Islet of Langerhans (tissue), 1 donor: ENCODE data around the gene SPTBN5.

Source experiments
- FAIRE-seq: peaks from one replicate; lab custom pipeline; 2011; peaks lifted over from hg19 to GRCh38; lab: Jason Lieb, UNC

SPTBN5 gene

DNA sequence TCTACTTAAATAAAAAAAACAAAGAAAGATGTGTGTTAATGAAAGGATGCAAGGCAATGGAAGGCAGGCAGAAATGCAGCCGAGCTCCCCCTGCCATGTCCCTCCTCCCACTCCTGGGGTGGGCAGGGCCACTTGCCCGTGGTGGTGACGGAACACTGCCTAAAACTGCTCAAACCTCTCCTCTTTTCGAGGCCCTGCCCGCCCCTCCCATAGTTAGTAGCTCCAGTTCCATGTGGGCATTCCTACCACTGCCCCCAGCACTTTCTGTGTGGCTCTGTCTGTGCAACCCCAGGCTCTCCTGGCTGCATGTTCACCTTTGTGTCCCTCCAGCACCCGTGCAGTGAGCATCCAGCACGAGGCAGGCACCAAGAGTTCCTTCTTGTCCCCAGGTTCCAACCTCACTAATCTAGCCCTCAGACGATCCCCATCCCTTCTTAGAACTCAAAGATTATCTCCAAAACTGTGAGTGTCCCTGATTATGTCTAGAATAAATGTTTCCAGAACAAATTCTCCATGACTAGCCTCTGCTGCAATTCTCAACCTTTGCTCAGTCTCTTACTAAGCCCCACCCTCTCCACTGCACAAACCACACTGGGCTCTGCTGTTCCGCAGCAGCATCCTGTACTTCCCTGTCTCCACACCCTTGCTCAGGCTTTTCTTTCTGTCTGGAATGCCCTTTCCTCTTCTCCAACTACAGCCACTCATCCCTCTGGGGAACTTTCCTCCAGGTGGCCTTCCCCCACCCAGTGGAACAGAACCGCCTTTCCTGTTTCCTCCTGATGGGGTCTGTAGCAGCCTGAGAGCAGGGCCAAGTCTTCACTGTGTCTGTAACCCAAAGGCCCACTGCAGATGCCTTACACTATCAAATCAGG lies 32.6 kb upstream of the SPTBN5 start:
- no peak for FAIRE-seq

DNA sequence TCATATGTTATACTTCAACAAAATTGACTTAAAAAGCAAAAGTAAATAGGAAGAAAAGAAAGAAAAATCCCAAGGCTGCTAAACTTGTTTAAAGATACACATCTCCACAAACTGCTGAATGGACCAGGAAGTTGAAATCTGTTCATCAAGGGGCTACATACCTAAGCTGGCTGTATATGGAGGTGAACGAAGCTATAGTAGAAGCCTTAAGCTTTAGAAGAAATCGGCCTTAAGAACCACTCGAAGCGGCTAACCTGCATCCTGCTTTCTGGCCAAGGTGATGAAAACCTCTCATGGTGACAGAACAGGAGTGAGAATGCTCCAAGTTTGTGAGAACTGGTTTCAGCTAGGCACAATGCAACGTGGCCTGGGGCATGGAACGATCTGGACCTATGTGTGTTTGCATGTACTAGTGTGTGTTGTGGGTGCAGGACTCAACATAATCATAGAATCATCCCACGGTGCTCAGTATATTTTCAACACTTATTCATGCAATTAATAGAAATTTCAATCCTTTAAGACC lies 31.3 kb upstream of the SPTBN5 start:
- FAIRE-seq, result no peak

DNA sequence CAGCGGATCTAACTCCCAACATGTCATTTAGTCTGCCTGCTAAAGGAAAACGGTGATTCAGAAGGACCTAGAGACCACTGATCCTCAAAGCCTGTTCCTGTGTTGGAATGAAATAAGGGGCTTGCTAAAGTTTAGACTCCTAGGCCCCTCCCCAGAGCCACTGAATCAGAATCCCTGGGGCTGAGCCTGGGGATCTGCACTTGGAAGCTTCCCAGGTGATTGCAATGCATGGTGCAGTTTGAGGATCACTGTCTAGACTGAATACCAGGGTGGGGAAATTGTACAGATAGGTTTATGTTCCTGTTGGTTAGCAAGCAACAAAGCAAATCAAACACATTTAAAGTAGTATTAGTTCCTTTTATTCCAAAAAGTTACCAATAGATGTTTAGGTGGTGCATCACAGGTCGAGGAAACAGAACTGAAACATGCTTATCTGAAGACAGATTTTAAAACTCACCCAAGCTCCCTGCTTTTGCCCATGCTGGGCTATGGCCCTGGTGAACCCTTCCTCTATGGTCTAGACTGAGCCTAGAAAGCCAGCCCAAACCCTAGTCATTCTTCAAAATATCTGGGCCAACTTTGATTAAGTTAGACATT lies 29.6 kb upstream of the SPTBN5 start:
- no peak for FAIRE-seq

DNA sequence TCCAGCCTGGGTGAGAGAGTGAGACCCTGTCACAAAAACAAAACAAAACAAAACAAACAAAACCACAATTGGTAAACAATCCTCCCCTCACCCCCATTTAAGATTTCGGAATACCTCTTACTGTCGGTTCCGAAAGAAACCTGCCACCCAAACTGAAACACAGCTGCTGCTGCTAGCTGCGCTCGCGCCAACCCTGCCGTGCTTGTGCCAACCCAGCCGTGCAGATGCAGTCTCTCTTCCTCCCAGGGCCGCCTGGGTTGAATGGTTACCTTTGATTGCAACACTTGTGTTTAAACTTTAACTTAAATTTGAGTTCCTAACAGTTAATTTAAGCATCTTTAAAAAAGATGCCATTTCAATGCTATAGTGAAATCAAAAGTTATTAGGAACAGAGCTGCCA lies 28.5 kb upstream of the SPTBN5 start:
- FAIRE-seq, result no peak

DNA sequence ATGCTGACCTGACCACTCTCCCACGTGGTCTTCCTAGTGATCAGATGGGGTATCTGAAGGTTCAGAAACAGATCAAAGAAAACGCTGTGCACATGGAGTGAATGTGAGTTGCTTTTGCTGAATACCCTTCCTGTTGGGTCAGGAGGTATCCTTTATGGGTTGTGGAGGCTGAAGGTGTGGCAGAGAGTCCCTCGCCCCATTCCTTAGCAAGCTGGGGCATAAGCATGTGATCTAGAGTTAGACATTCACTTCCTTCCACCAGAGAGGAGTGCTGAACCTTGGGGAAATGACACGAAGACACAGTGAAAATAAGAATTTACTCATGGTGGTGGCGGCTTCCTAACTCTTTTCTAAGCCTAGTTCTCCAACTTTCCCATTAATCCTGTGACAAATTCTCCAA lies 27.8 kb upstream of the SPTBN5 start:
- FAIRE-seq, result no peak

DNA sequence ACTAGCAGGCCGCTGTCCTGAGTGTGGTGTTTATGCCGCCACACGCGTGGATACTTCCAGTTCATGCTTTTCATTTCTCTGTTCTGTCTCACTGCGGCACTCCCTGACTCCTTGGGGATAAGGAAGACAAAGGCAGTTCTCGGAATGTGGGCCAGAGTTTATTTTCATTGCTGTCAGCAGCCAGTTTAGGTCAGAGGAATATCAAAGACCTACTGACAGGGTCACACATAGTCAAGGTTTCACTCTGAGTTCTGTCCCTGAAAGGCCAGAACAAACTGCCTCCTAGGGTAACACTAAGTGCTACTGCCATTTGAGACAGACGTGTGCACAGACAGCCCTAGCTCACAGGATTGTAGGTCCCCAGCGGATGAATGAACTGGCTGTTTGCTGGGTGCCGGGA lies 27.3 kb upstream of the SPTBN5 start:
- no peak for FAIRE-seq

DNA sequence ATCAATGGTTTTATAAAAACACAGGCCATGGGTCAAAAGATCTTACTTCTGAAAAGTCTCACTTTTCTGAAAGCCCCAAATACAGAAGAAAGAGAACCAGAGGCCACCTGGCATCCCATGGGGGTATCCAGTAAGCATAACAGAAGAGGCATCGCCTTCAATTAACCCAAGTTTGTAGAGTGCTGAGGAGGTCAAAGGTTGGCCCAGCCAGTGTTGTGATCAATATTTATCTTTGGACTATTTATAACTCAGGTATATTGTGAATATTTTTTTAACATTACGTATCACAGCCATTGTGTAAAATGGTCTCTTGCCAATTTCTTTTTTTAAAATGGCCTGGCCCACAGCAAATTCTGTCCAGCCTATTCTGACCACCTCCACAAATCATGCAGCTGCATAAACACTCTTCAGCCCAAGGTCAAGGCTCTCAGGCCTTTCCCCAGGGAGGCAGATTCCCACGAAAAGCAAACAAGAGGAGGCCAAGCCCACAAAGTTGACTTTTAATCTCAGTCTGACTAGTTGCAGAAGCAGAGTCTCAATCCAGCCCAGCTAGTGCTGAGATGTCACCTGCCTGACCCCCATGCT lies 26.2 kb upstream of the SPTBN5 start:
- FAIRE-seq, result no peak

DNA sequence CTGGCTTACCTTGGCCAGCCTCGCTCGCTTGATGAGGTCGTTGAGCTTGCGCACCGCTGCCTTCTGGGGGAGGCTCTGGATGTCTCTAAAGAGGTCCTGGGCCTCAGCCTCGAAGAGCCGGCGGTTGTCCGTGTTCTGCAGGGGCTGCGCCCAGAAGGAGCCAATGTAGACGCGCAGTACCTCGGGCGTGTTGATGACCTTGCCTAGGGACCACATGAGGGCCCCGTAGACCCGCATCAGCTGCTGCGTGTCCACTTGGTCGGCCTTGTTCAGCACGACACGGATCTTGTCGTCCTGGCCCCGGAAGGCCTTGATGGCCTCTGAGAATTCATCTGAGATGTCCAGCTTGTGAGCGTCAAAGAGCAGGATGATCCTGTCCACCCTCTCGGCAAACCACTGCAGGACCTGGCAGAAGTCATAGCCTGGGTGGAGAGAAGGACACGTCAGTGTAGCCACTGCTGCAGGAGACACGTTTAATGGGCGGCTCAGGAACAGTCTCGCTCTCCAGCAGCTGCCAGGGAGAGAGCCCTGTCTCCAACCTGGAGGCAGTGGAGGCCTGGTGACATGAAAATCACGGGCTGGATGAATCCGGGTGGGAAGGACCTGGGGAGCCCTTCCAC lies 25.5 kb upstream of the SPTBN5 start:
- no peak for FAIRE-seq

DNA sequence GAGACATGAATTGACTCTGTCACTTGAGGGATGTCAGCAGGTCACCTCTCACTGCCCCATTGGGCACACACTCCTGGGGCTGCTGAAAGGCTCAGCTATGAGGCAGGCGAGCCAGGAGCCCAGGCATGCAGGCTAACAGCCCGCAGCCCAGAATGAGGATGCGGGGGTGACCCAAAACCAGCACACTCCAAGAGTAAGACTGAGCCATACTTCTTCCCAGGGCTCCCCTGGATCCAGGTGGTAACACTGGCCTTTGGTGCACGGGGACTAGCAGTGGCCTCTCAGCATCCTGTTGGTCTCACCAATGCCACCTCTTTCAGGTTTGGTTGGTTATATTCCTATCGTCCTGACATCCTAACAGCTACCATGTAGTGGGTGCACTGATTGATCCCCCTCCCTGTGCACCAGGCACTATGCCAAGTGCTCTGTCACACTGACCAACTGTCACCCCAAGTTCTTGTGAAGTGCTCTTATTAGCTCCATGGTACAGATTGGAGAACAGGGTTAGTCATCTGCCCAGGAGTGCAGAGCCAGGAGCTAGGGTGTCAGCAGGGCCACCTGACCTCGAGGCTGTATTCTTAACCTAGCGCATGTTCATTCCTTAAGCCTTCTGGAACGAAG lies 24.8 kb upstream of the SPTBN5 start:
- no peak for FAIRE-seq

DNA sequence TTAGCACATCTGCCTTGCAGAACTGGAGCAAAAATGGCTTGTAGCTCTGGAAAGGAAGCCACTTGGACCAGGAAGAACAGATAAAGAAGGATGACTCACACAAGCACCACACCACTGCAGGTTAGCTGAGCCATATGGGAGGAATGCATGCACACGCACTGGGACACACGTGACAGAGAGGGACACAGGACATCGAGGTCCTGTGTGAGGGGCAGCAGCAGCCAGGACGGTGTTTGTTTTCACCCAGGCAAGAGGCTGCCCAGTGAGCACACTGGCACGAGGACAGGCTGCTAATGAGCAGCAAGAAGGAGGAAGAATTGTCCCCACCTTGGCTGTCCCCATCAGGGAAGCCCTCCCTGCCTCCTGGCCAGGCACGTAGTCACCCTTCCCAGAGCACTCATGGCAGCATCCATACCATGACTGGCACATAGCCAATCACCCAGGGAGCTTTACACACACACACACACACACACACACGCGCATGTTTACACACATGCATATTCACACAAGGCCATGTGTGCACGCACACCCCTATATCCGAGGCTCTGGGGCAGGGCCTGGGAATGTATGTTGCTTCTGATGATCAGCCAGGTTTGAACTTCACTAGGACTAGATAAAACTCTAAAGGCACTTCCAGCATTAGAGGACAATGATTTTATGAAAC lies 24.0 kb upstream of the SPTBN5 start:
- FAIRE-seq, result no peak

DNA sequence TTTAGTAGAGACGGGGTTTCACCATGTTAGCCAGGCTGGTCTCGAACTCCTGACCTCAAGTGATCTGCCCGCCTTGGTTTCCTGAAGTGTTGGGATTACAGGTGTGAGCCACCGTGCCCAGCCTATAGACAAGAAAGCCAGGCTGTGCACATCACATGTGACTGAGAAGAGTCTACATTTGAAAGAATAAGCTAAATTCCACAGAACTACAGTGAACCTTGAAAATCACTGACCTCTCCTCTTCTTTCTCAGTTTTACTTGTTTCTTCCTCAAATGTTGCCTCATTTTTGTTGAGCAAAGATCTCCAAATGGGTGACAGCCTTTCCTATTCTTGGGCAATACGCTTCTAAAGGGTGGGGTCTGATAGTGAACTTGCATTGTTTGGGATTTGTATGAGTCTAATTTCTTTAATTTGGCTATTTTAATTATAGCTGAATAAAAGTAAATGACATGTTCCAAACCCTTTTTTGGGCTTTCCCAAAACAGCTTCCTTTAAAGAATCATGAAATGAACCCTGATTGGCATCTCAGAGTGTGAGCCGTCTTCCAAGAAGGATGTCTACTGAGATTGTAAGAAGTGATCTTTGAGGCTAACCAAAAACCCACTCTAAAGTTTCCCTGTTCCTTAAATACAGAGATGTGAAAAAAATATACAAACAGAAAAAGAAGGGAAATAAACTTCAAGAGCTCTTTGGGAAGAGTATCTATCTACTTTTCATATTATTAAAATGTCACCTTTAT lies 21.6 kb upstream of the SPTBN5 start:
- FAIRE-seq, result no peak

DNA sequence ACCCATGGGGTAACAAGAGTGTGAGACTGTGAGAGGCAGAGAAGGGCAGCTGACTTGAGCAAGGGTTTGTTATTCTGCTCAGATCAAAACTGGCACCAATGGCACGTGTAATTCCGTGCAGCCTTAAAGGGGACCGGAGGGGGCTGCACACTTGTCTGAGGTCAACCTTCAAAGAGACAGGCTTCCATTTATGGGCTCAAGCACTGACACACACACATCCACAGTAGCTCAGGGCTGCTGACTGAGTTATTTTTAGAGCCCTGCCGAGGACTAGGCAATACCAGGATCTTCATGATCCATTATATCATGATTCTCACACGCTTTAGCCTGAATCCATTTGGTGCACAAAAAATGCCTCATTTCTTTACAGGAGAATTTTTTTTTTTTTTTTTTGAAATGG lies 20.6 kb upstream of the SPTBN5 start:
- no peak for FAIRE-seq

DNA sequence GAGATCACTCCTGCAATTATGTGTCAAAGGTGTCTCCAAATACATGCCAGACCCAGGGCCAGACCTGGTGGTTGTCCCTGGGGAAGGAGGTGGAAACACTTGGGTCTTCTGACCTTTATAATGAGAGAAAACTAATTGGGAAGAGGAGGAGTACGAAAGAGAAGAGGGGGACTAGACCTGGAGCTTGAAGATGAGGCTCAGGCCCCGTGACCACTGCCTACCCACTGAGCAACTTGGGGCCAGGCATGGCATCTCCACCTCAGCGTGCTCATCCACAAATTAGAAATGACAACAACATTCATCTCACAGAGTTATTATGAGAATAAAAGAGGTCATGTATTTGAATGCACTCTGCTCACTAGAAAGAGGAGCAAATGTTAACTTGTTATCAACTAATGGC lies 19.4 kb upstream of the SPTBN5 start:
- no peak for FAIRE-seq

DNA sequence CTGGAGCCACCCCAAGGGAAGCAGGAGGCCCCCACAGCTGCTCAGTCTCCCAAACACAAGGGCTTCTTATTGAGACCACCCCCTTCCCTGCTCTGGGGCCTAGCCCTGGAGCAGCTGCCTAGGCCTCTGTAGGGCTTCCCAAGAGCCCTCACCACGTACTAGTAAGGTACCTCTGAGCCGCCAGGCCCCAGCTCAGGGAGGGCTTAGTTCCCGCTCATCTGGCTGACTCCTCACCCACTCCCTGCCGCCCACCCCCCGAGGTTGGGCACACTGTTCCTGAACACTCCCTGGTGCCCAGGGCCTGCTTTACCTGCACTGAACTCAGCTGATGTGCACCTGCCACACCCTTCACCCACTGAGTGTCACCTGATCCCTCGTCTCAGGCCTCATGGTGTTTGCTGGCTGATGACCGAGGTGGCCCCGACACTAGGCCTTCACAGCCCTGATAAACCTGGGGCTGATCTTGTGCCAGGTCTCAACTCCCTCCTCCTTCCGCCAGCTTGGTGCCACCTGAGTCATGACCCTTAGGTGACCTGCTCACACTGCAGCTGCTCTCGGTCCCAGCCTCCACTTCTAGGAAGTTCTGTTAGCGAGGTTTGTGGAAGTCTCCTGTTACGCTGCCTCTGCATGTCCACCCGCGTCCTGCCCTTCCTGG lies 18.0 kb upstream of the SPTBN5 start:
- FAIRE-seq, result no peak

DNA sequence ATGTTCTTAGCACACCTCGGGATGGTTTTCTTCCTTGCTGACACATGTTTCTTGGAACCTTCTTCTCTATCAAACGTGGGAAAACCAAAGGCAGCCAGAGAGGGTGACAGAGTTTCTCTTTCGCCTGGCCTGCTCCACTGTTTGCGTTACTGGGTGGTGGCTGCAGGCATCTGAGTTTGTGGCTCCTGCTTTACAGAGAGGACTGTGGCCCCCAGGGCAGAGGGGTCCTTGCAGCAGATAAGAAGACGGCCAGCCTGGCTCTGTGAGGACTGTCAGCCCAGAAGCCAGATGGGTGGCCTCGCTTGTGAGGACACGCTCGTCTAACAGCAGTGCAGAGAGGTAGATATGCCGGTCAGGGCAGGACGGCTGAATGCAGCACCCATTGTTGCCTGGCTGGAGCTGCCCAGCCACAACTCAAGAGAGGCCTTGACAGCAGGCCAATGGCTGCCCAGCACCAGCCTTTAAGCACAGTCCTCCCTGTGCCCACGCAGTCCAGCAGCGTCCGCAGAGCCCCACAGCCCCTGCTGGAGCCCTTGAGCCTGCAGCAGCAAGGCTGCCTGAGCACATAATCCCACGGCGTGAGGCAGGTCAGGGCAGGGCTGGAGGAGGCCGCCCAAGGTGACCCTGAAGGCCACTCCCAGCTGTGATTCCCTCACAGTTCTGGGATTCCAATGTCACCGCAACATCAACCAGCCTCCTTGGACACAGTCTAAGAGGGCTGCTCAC lies 15.0 kb upstream of the SPTBN5 start:
- FAIRE-seq, result no peak

DNA sequence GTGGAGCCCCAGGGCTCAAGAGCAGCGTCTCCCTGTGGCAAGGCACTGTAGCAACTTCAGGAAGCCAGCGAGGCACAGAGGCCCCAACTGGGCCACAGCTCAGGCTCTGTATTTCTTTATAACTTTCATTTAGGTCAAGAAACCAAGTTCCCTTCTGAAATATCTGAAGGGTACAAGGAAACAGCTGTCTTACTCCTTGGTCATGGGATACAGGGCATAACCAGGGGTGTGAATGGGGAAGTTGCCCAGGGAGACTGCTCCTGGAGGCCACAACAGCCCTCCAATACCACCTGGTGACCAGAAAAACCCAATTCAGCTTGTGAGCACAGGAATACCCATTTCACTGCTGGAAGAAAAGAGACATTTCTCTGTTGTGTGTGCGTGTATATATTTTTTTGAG lies 13.3 kb upstream of the SPTBN5 start:
- FAIRE-seq, result no peak

DNA sequence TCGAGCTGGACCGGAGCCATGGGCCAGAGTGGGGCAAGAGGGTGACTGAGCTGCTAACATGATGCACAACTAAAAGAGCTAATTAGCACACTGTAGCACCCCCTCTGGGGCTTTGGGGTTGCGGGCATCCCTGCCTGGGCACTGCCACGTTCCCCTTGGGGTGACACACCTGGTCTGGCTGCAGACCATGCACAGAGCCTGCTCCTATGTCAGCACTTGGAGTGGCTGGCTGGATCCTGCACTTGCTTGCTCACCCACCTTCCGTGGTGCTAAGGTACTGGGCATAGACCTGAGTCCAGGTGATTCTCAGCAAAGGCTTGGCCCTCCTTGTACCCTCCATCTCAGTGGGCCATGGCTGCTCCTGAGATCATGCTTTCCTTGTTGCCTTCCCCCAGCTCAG lies 12.8 kb upstream of the SPTBN5 start:
- FAIRE-seq, result no peak

DNA sequence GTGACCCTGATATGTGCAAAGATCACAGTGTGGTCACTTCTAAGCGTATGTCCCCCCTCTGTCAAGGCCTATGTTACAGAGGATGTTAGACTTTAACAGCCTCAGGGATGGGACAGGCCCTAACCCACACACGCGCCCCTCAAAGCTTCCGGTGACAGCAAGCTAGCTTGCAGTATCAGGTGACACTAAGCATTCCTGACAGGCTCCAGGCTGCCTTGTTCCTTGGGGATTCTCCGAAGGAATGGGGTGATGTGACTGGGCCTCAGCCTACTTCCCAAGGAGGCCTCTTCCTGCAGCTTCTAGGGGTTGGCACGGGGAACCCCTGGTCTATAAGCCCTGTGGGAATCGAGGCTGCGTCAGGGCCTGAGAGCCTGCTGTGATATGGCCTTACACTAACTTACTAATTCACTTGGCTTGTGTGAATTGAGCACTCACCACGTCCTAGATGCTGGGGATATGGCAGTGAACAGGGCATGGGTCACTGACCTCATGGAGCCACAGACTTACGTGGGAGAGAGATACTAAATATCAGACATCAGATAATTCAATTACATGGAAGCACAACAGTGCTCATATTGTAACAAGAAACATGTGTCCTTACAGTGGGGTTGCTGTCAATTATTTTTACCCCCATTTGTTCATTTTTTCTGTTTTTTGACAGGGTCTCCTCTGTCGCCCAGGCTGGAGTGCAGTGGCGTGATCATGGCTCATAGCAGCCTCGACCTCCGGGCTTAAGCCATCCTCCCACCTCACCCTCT lies 11.4 kb upstream of the SPTBN5 start:
- FAIRE-seq, result no peak

DNA sequence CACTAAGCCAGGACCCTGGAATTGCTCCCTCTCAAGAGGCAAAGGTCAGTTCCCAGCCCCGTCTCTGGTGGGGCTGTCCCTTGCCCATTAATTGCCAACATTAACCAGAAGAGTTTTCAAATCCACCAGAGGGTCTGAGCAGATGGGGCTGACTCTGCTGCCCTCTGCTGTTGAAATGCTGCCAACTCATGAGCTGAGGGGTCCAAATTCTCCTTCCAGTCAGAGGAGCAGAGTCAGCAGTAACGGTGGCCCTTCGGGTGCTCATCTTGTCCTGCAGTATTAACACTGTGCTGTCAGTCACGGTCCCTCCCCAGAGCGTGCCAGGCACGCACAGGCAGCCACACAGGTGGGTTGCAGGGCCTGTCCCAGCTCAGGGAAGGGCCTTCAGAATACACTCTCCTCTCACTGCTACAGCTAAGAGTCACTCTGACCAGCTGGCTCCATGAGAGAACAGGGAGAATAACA lies 10.7 kb upstream of the SPTBN5 start:
- no peak for FAIRE-seq
